H9 (cell line): ENCODE measurements around the gene CHN1. TPM values are rescaled to one million over a fixed set of nuclear protein-coding genes. Genes with fewer than 3 reads are reported as not detected.

Experiments used
- DNase-seq: peaks from one replicate; pipeline ENCODE4 v3.0.0-alpha.2; 2017
- H2AFZ ChIP-seq: one replicate; pipeline ENCODE4 v1.6.1; 2013; ENCODE audit warnings: mild to moderate bottlenecking, low read length, control low read depth, moderate library complexity
- H2AK5ac ChIP-seq: 2 replicates; pipeline ENCODE4 v1.6.1; 2013; ENCODE audit warnings: low read length, control low read depth, mixed read lengths; ENCODE audit not compliant: insufficient read length
- H2BK120ac ChIP-seq: one replicate; pipeline ENCODE4 v1.6.1; 2013; ENCODE audit warnings: low read depth, mild to moderate bottlenecking, low read length, control low read depth, inconsistent platforms; ENCODE audit not compliant: poor library complexity, severe bottlenecking
- H2BK12ac ChIP-seq: 2 replicates; pipeline ENCODE4 v1.6.1; 2013; ENCODE audit warnings: low read length, control low read depth, mixed read lengths, low read depth; ENCODE audit not compliant: insufficient read length
- H2BK15ac ChIP-seq: 2 replicates; pipeline ENCODE4 v1.6.1; 2013; ENCODE audit warnings: low read depth, low read length, control low read depth
- H2BK20ac ChIP-seq: one replicate; pipeline ENCODE4 v1.6.1; 2013; ENCODE audit warnings: low read depth, mild to moderate bottlenecking, low read length, control low read depth, inconsistent platforms; ENCODE audit not compliant: poor library complexity, severe bottlenecking
- H2BK5ac ChIP-seq: 2 replicates; pipeline ENCODE4 v1.6.1; 2013; ENCODE audit warnings: low read length, control low read depth, mixed read lengths; ENCODE audit not compliant: insufficient read length
- H3K14ac ChIP-seq: 2 replicates; pipeline ENCODE4 v1.6.1; 2013; ENCODE audit warnings: low read length, control low read depth; ENCODE audit not compliant: insufficient read depth
- H3K18ac ChIP-seq: 2 replicates; pipeline ENCODE4 v1.6.1; 2013; ENCODE audit warnings: low read depth, mild to moderate bottlenecking, mixed read lengths, low read length, control low read depth; ENCODE audit not compliant: insufficient read length
- H3K23ac ChIP-seq: 2 replicates; pipeline ENCODE4 v1.6.1; 2013; ENCODE audit warnings: low read length, control low read depth, mixed read lengths, low read depth; ENCODE audit not compliant: insufficient read length
- H3K23me2 ChIP-seq: 2 replicates; pipeline ENCODE4 v1.6.1; 2013; ENCODE audit warnings: low read depth, mild to moderate bottlenecking, mixed read lengths, low read length, control low read depth; ENCODE audit not compliant: insufficient read length, poor library complexity, severe bottlenecking
- H3K27ac ChIP-seq: 2 replicates; pipeline ENCODE4 v1.5.1; 2013; ENCODE audit warnings: low read length, control low read depth, mixed read lengths, low read depth; ENCODE audit not compliant: insufficient read length
- H3K27me3 ChIP-seq: 2 replicates; pipeline ENCODE4 v1.6.1; 2013; ENCODE audit warnings: low read length, control low read depth, inconsistent platforms; ENCODE audit not compliant: insufficient read depth
- H3K4ac ChIP-seq: 2 replicates; pipeline ENCODE4 v1.6.1; 2013; ENCODE audit warnings: low read depth, mild to moderate bottlenecking, control low read depth, inconsistent platforms, low read length, moderate library complexity
- H3K4me1 ChIP-seq: 2 replicates; pipeline ENCODE4 v1.6.1; 2013; ENCODE audit warnings: low read length, control low read depth, inconsistent platforms; ENCODE audit not compliant: insufficient read depth
- H3K4me2 ChIP-seq: 2 replicates; pipeline ENCODE4 v1.6.1; 2013; ENCODE audit warnings: low read length, control low read depth, mixed read lengths; ENCODE audit not compliant: insufficient read length, insufficient read depth
- H3K56ac ChIP-seq: 2 replicates; pipeline ENCODE4 v1.6.1; 2013; ENCODE audit warnings: low read depth, mild to moderate bottlenecking, mixed read lengths, low read length, control low read depth; ENCODE audit not compliant: insufficient read length
- H3K79me1 ChIP-seq: 2 replicates; pipeline ENCODE4 v1.6.1; 2013; ENCODE audit warnings: low read depth, mild to moderate bottlenecking, moderate library complexity, low read length, control low read depth, inconsistent platforms; ENCODE audit not compliant: insufficient read depth, poor library complexity, severe bottlenecking
- H3K79me2 ChIP-seq: 2 replicates; pipeline ENCODE4 v1.6.1; 2013; ENCODE audit warnings: low read length, control low read depth, inconsistent platforms; ENCODE audit not compliant: insufficient read depth
- H3K9ac ChIP-seq: 2 replicates; pipeline ENCODE4 v1.6.1; 2013; ENCODE audit warnings: low read length, control low read depth, mixed read lengths; ENCODE audit not compliant: insufficient read length; ENCODE audit errors: extremely low read depth
- H3K9me3 ChIP-seq: one replicate; pipeline ENCODE4 v1.6.1; 2013; ENCODE audit warnings: low read depth, low read length, inconsistent platforms; ENCODE audit not compliant: control insufficient read depth
- H3T11ph ChIP-seq: one replicate; pipeline ENCODE4 v1.6.1; 2013; ENCODE audit warnings: mild to moderate bottlenecking, low read length, control low read depth, inconsistent platforms
- H4K20me1 ChIP-seq: one replicate; pipeline ENCODE4 v1.6.1; 2013; ENCODE audit not compliant: control insufficient read depth, insufficient read length, insufficient read depth
- H4K5ac ChIP-seq: 2 replicates; pipeline ENCODE4 v1.6.1; 2013; ENCODE audit warnings: low read depth, mild to moderate bottlenecking, mixed read lengths, low read length, control low read depth; ENCODE audit not compliant: insufficient read length
- H4K8ac ChIP-seq: replicated peaks from 2 replicates; pipeline ENCODE4 v1.6.1; 2013; ENCODE audit warnings: low read length, control low read depth, mixed read lengths, low read depth; ENCODE audit not compliant: insufficient read length
- H4K91ac ChIP-seq: 2 replicates; pipeline ENCODE4 v1.6.1; 2013; ENCODE audit warnings: low read depth, mild to moderate bottlenecking, moderate library complexity, mixed read lengths, low read length, control low read depth; ENCODE audit not compliant: insufficient read length
- H3K27ac Mint-ChIP-seq, 3 experiments: 2 replicates in 2 of 3; 3 replicates in 1 of 3; pipeline ENCODE4 v1.8.0; 2020 to 2021; ENCODE audit warnings: mixed read lengths in 3 of 3, mild to moderate bottlenecking in 1 of 3, moderate library complexity in 1 of 3
- H3K27me3 Mint-ChIP-seq: 2 replicates; pipeline ENCODE4 v1.8.0; 2021; ENCODE audit warnings: low read depth, mild to moderate bottlenecking, moderate library complexity, mixed read lengths
- H3K36me3 Mint-ChIP-seq, 3 experiments: 2 replicates in 2 of 3; 3 replicates in 1 of 3; pipeline ENCODE4 v1.8.0; 2020 to 2021; ENCODE audit warnings: low read depth in 3 of 3, mixed read lengths in 3 of 3; ENCODE audit not compliant: insufficient read depth in 1 of 3
- H3K4me1 Mint-ChIP-seq, 2 experiments: 2 replicates each; pipeline ENCODE4 v1.8.0; 2020; ENCODE audit warnings: mixed read lengths in 2 of 2
- H3K4me3 Mint-ChIP-seq, 2 experiments: 2 replicates in 1 of 2; 3 replicates in 1 of 2; pipeline ENCODE4 v1.8.0; 2020 to 2021; ENCODE audit warnings: mild to moderate bottlenecking in 2 of 2, mixed read lengths in 2 of 2, moderate library complexity in 1 of 2
- H3K9me3 Mint-ChIP-seq, 2 experiments: 2 replicates in 1 of 2; 3 replicates in 1 of 2; pipeline ENCODE4 v1.8.0; 2020; ENCODE audit warnings: mild to moderate bottlenecking in 2 of 2, mixed read lengths in 2 of 2, moderate library complexity in 1 of 2
- WGBS: extraction: QIAGEN DNeasy Blood & Tissue Kit; methylation state at CpG from one replicate; pipeline ENCODE4 v1.1.7; 2013; ENCODE audit warnings: missing lambda C conversion rate, low lambda C conversion rate, mixed read lengths; ENCODE audit not compliant: insufficient read length; ENCODE audit errors: extremely low coverage; 5-methylcytosine and 5-hydroxymethylcytosine counted together
- total RNA-seq: library from RNA; stranded (reverse); gene quantifications from 2 replicates; pipeline ENCODE4 v1.2.1, GENCODE V29; 2021
- TF ChIP-seq, protein P1 (sequence below): fragments of 200-600 bp; sonication (generic); conservative IDR thresholded peaks from 3 replicates; pipeline ENCODE4 v1.8.0; 2021; ENCODE audit warnings: antibody characterized with exemption, mild to moderate bottlenecking

The CHN1 gene
- total RNA-seq, 1 experiment from 2014 or later: 33.9 TPM

DNA sequence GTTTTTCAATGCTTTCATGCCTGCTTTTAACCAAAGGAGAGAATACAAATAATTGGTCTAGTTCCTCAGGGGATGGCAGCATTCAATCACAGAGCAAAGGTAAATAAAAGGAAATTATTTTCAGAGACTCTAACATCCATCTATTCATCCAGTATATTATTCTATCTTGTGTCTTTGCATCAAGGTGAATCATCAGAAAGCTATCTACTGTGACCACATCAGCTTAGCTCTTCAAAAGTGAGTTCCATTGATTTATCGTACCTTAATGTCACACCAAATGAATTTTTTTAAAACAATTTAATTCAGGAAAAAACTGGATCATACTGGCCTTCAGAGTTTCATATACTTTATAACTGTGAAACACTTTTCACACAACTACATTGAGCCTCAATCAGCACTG, 66.1 kb downstream of the CHN1 start:
- no peak for DNase-seq
- no peak overlapping the region for H2AK5ac ChIP-seq
- H3K4ac ChIP-seq: no peak overlapping the region
- no peak overlapping the region for H3K18ac ChIP-seq
- H3K4me3 Mint-ChIP-seq: no peak overlapping the region
- H3K4me1 ChIP-seq: no peaks in the 10 kb centered on the region
- no peak overlapping the region for H3K4me2 ChIP-seq
- H3K27me3 Mint-ChIP-seq: no peaks in the 10 kb centered on the region
- H3K9me3 Mint-ChIP-seq: peaks cover 0 to 5% of the 10 kb centered on the region in 2 experiments; a peak in 2 of 5 replicates
- H3K23me2 ChIP-seq: no peaks in the 10 kb centered on the region
- H4K20me1 ChIP-seq: no peaks in the 10 kb centered on the region
- H3K23ac ChIP-seq: no peak overlapping the region
- H2AFZ ChIP-seq: no peak overlapping the region
- H3K9me3 ChIP-seq: peaks cover 11% of the 10 kb centered on the region
- WGBS: no CpG with 5 or more reads among the region's 1 CpG
- no peak overlapping the region for H2BK5ac ChIP-seq
- no peak overlapping the region for H2BK20ac ChIP-seq
- H4K91ac ChIP-seq: no peak overlapping the region
- peaks cover 8 to 10% of the 10 kb centered on the region in 2 experiments for H3K4me1 Mint-ChIP-seq
- TF ChIP-seq, protein P1, sequence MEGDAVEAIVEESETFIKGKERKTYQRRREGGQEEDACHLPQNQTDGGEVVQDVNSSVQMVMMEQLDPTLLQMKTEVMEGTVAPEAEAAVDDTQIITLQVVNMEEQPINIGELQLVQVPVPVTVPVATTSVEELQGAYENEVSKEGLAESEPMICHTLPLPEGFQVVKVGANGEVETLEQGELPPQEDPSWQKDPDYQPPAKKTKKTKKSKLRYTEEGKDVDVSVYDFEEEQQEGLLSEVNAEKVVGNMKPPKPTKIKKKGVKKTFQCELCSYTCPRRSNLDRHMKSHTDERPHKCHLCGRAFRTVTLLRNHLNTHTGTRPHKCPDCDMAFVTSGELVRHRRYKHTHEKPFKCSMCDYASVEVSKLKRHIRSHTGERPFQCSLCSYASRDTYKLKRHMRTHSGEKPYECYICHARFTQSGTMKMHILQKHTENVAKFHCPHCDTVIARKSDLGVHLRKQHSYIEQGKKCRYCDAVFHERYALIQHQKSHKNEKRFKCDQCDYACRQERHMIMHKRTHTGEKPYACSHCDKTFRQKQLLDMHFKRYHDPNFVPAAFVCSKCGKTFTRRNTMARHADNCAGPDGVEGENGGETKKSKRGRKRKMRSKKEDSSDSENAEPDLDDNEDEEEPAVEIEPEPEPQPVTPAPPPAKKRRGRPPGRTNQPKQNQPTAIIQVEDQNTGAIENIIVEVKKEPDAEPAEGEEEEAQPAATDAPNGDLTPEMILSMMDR: no peak
- no peaks in the 10 kb centered on the region for H3K79me1 ChIP-seq
- H3T11ph ChIP-seq: no peak overlapping the region
- H2BK15ac ChIP-seq: no peak overlapping the region
- H4K8ac ChIP-seq: no peak overlapping the region
- H3K36me3 Mint-ChIP-seq: peaks cover 21 to 38% (median 30%) of the 10 kb centered on the region in 3 experiments
- H4K5ac ChIP-seq: no peak overlapping the region
- H3K27ac Mint-ChIP-seq: no peak overlapping the region
- no peak overlapping the region for H3K56ac ChIP-seq
- H3K9ac ChIP-seq: no peak overlapping the region
- H3K27ac ChIP-seq: no peak overlapping the region
- H3K27me3 ChIP-seq: no peaks in the 10 kb centered on the region
- H2BK120ac ChIP-seq: no peak overlapping the region
- H3K79me2 ChIP-seq: no peaks in the 10 kb centered on the region
- no peak overlapping the region for H2BK12ac ChIP-seq
- no peak overlapping the region for H3K14ac ChIP-seq
